HG03571 (cell line): ENCODE measurements around the gene TCP11L2.

Experiments
- ATAC-seq: cut with Tn5 transposase; IDR thresholded peaks from one replicate; pipeline ENCODE4 v1.9.1; 2021; ENCODE audit not compliant: unreplicated experiment

Gene TCP11L2

DNA sequence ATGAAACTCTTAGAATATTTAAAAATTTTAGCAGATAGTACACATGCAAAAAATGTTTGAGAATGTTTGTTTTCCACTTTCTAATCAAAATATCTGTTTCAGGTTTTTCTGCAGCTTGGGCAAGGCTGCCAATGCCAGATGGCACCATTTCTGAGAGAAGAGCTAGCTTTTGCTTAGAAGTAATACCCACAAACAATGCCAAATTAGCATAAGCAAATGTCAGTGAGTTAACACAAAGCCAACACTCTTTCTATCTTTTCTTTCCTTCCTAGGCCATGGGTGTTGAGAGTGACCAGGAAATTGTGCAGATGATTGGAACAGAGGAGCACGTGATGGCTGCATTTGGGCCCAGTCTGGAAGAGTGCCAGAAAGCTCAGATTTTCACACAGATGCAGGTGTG is 90.2 kb downstream of the TCP11L2 start:
- ATAC-seq: no peak
